ENCODE data around the gene UBAC1.
"Not testable (repeated sequence)": the region's sequence is repeated elsewhere in the genome, so short reads cannot be mapped to it uniquely, and the experiment has no call there.

The UBAC1 gene

DNA sequence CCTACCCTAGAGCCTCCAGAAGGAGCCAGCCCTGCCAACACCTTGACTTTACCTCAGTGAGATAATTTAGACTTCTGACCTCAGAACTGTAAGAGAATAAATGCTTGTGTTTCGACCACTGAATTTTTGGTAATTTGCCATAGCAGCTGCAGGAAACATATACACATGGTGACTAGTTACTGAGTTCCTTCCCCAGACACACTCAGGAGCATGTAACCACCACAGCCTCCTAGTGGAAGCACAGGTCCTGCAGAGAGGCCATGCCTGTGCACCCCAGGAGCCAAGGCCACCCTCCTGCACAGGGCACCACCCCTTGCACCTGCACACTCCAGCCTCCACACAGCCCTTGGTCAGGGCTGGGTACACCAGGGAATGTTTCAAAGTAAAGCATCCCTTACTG lies 46.3 kb downstream of the UBAC1 start:
- DNase-seq, result no peak

- DNase-seq, result not testable (repeated sequence)
These were observed 49.9 kb downstream of the UBAC1 start for GRCh38 chr9:135911233-135911632.

DNA sequence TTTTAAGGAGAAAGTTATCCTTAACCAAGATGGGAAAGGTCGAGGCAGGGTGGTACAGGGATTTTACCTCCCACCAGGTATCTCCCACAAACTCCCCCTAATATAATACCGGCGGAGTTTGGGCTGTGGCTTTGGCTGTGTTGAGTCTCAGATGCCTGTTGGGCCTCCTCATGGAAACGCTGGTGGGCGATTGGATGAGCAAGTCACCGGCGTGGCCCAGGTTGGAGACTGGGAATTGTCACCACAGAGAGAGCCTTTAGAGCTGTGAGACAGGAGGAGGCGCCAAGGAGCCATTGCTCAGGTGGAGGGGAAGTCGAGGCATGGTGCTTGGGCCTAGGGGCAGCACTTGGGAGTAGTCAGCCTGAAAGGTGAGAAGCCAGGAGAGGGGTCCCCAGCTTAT lies 50.4 kb downstream of the UBAC1 start:
- DNase-seq, result no peak

GRCh38 chr9:135910216-135910615 lies 51.0 kb downstream of the UBAC1 start:
- peak; percentile 21 for DNase-seq

DNA sequence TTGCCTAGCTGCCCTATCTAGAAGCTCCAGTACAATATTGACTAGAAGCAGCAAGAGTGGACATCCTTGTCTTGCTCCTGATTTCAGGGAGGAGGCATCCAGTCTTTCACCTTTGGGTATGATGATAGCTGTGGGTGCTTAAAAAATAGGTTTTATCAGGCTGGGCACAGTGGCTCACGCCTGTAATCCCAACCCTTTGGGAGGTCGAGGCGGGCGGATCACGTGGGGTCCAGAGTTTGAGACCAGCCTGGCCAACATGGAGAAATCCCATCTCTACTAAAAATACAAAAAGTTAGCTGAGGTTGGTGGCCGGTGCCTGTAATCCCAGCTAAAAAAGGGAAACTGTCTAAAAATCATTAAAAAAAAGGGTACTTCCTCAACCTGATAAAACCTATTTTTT lies 51.8 kb downstream of the UBAC1 start:
- DNase-seq, result peak; percentile 4

- DNase-seq, result no peak
These were observed 52.4 kb downstream of the UBAC1 start for GRCh38 chr9:135908754-135909204.

DNA sequence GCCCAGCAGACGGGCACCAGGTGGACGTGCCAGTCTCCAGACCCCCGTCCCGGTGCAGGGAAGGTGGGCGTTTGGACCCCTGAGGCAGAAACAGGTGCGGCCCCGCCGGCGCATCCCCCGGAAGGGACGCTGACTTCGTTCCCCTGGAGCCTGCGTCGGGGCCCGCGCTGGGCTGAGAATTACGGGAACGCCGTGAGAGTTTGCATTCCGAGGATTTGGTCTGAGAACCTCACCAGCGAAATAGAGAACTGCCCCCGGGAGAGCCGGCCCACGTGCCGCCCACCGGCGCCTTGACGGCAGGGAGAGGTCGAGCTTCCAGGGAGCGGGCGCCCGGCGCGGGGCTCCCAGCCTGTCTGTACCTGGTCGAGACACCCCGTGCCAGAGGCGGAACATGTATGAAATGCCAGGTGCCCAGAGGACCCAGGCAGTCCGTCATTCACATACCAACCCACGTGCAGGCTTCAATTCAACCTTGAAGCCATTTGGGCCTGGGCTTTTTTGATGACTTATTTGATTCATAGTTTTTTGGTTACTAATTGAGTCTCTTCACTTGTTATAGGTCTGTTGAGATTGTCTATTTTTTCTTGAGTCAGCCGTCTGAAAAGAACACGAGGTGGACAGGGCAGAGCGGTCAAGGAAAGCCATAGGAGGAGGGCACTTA lies 53.0 kb downstream of the UBAC1 start:
- no peak for DNase-seq

GRCh38 chr9:135907431-135908092 lies 53.6 kb downstream of the UBAC1 start, which contains the start of gene CAMSAP1:
TSS of gene CAMSAP1 (minus strand) at chr9:135907546. CDS start at chr9:135907159, 387 bp downstream.
- DNase-seq, result peak; percentile 79

- no peak for DNase-seq
These were observed 54.2 kb downstream of the UBAC1 start for GRCh38 chr9:135907006-135907430.

DNA sequence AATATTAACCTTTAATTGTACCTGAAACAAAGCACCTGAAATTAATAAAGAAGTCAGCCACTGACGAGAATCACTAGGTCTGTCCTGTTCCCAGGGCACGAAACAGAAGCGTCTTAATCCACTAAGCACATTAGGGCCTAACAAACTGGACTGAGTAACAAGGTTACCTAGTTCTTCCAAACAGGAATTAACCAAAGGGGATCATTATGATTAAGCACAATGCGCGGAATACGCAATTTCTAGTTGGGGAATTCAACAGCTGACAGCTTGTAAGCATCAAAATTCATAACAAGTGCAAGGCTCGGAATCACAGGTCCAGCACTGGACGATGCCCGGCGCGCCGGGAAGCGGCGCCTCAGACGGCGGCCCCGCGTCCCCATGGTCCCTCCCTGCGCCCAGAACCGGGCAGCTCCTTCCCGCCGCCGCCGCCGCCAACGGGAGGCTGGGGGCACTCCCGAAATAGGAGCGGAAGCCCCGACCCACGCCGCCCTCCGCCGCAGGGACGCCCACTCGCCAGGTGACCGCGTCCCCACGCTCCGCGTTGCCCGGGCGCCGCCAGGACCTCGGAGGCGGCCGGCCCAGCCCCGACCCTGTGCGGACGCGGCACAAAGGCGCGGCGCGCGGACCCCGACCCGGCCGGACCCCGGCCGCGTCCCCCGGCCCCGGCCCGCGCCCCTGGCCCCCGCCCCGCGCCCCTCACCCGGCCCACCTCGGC lies 54.7 kb downstream of the UBAC1 start:
- DNase-seq, result no peak

- peak; percentile 64 for DNase-seq
These were observed 55.6 kb downstream of the UBAC1 start for GRCh38 chr9:135905380-135906258.

DNA sequence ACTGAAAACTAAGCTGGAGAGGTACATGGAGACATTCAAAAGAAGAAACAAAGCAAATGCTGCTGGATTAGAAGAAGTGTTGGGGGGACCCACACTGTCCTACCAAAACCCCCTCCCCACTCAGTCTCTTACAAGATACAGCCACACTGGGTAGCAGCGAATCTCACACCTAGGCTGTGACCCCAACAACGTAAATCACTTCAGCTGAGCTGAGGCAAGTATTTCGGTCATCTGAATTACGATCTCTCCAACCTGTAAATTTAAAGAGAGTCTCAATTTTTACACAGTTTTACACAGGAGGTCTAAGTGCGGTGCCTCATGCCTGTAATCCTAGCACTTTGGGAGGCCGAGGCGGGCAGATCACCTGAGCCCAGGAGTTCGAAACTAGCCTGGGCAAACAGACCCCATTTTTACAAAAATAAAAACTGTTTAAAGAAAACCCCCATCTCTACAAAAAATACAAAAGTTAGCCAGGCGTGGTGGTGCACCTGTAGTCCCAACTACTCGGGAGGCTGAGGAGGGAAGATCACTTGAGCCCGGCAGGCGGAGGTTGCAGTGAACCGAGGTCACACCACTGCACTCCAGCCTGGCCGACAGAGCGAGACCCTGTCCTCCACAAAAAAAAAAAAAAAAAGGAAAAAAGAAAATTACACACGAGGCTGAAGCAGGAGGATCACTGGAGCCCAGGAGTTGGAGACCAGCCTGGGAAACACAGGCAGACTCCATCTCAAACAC lies 57.2 kb downstream of the UBAC1 start:
- DNase-seq, result no peak

DNA sequence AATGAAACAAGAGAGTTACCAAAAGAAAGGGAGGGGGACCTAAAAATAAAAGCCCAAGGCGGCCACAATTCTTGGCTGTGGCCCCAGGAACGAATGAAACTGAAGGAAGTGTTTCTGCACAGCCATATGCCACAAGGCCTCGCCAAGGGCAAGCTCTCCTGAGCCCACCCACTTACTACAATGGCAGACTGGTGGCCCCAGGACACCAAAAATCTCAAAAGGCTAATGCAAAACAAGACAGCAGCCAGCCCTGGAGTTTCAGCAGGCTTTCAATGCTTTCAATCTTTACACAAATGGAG lies 57.9 kb downstream of the UBAC1 start:
- DNase-seq, result no peak

GRCh38 chr9:135902655-135903357 lies 58.4 kb downstream of the UBAC1 start:
- peak; percentile 31 for DNase-seq

GRCh38 chr9:135901826-135902225 lies 59.3 kb downstream of the UBAC1 start:
- no peak for DNase-seq

- DNase-seq, result no peak
These were observed 60.0 kb downstream of the UBAC1 start for GRCh38 chr9:135901031-135901758.

- DNase-seq, result peak; percentile 31
These were observed 62.4 kb downstream of the UBAC1 start for GRCh38 chr9:135898634-135899407.

DNA sequence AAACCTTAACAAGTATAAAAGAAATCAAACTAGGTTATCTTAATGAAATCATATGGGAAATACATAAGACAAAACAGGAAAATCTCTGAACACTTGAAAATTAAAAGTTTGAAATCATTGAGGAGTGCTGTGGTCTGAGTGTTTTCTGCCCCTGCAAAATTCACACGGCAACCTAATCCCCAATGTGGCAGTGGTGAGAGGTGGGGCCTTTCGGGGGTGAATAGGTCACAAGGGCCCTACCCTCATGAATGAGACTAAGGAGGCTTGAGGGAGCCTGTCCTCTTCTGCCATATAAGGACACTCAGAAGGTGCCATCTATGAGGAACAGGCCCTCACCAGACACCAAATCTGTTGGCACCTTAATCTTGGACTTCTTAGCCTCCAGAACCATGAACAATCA lies 64.5 kb downstream of the UBAC1 start:
- DNase-seq, result no peak

DNA sequence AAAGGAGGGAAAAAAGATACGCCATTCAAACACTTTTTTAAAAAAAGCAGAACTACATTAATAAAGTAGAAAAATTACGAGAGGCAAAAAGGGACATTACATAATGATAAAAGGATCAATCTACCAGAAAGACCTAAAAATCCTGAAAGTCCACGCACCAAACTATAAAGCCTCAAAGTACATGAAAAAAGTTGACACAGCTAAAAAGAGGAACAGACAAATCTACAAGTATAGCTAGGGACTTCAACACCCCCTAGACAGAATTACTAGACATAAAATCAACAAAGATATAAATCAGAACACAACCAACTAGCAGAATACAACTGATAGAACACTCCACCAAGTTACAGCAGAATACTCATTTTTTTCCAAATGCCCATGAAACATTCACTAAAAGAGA lies 65.0 kb downstream of the UBAC1 start:
- DNase-seq, result peak; percentile 35

DNA sequence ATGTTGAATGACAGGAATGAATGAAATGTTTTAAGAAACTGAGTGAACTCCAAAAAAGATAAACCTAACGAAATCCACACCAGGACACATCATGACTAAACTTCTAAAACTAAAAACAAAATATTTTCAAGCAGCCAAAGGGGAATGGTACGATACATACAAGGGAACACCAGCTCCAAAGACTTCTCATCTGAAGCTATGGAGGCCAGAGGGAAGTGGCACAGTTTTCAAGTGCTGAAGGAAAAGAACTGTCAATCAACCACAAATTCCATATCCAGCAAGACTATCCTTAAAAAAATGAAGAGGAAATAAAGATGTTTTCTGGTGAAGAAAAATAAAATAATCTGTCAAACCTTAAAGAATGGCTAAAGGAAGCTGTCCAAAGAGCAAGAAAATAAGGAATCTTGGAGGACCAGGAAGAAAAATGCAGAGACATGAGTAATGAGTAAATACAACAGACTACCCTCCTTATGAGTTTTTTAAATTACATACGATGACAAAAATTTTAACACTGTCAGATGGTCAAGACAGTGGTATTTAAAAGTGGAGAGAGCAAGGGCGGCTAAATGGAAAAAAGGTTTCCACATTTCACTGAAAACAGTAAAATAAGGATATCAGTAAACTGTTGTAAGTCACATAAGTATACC lies 65.8 kb downstream of the UBAC1 start:
- no peak for DNase-seq

Data from MV-4-11 (cell line).